A549 (cell line): ENCODE data around the gene GSTA1.
"Not testable (repeated sequence)": the region's sequence is repeated elsewhere in the genome, so short reads cannot be mapped to it uniquely, and the experiment has no call there.

Experiments
- BHLHE40 ChIP-seq: IDR thresholded peaks from 2 replicates; pipeline ENCODE4 v1.6.1; 2012; ENCODE audit warnings: low read depth, low read length, inconsistent platforms
- CHD4 ChIP-seq: fragments of 200-600 bp; sonication (generic); IDR thresholded peaks from 2 replicates; pipeline ENCODE4 v1.6.1; 2016; ENCODE audit warnings: antibody characterized with exemption, mild to moderate bottlenecking, borderline replicate concordance
- ELK1 ChIP-seq: fragments of 150-350 bp; IDR thresholded peaks from 2 replicates; pipeline ENCODE4 v1.6.1; 2014; ENCODE audit warnings: low read depth, mild to moderate bottlenecking, low read length
- HDAC2 ChIP-seq: fragments of 200-600 bp; sonication (generic); IDR thresholded peaks from 2 replicates; pipeline ENCODE4 v1.6.1; 2016
- KDM5A ChIP-seq: fragments of 200-600 bp; sonication (generic); IDR thresholded peaks from 2 replicates; pipeline ENCODE4 v1.6.1; 2016; ENCODE audit warnings: antibody characterized with exemption, mild to moderate bottlenecking
- MAZ ChIP-seq: fragments of 150-350 bp; IDR thresholded peaks from 2 replicates; pipeline ENCODE4 v1.6.1; 2014; ENCODE audit warnings: antibody characterized with exemption, low read depth, low read length, borderline replicate concordance
- POLR2A ChIP-seq: IDR thresholded peaks from 2 replicates; pipeline ENCODE4 v1.6.1; 2012; ENCODE audit warnings: mild to moderate bottlenecking, low read length
- TF ChIP-seq, protein P1 (sequence below): fragments of >200 bp; sonication (Bioruptor Twin); formaldehyde crosslinking; IDR thresholded peaks from 3 replicates; pipeline ENCODE4 v1.5.1; 2016
- TF ChIP-seq, protein P2 (sequence below): fragments of 200-600 bp; sonication (generic); IDR thresholded peaks from 2 replicates; pipeline ENCODE4 v1.6.1; 2016; ENCODE audit warnings: antibody characterized with exemption, mild to moderate bottlenecking, moderate library complexity
- TF ChIP-seq, protein P3 (sequence below): IDR thresholded peaks from 2 replicates; pipeline ENCODE4 v1.6.1; 2012
- TF ChIP-seq, protein P4 (sequence below): fragments of >200 bp; sonication (Bioruptor Twin); formaldehyde crosslinking; IDR thresholded peaks from 2 replicates; pipeline ENCODE4 v1.6.1; 2016

GRCh38 chr6:52782696-52783274, 20.8 kb downstream of the GSTA1 start:
- TF ChIP-seq, protein P1, sequence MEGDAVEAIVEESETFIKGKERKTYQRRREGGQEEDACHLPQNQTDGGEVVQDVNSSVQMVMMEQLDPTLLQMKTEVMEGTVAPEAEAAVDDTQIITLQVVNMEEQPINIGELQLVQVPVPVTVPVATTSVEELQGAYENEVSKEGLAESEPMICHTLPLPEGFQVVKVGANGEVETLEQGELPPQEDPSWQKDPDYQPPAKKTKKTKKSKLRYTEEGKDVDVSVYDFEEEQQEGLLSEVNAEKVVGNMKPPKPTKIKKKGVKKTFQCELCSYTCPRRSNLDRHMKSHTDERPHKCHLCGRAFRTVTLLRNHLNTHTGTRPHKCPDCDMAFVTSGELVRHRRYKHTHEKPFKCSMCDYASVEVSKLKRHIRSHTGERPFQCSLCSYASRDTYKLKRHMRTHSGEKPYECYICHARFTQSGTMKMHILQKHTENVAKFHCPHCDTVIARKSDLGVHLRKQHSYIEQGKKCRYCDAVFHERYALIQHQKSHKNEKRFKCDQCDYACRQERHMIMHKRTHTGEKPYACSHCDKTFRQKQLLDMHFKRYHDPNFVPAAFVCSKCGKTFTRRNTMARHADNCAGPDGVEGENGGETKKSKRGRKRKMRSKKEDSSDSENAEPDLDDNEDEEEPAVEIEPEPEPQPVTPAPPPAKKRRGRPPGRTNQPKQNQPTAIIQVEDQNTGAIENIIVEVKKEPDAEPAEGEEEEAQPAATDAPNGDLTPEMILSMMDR = not testable (repeated sequence)
- TF ChIP-seq ELK1, MAZ, BHLHE40, CHD4, HDAC2, KDM5A, POLR2A: not testable (repeated sequence)
- TF ChIP-seq, protein P2, sequence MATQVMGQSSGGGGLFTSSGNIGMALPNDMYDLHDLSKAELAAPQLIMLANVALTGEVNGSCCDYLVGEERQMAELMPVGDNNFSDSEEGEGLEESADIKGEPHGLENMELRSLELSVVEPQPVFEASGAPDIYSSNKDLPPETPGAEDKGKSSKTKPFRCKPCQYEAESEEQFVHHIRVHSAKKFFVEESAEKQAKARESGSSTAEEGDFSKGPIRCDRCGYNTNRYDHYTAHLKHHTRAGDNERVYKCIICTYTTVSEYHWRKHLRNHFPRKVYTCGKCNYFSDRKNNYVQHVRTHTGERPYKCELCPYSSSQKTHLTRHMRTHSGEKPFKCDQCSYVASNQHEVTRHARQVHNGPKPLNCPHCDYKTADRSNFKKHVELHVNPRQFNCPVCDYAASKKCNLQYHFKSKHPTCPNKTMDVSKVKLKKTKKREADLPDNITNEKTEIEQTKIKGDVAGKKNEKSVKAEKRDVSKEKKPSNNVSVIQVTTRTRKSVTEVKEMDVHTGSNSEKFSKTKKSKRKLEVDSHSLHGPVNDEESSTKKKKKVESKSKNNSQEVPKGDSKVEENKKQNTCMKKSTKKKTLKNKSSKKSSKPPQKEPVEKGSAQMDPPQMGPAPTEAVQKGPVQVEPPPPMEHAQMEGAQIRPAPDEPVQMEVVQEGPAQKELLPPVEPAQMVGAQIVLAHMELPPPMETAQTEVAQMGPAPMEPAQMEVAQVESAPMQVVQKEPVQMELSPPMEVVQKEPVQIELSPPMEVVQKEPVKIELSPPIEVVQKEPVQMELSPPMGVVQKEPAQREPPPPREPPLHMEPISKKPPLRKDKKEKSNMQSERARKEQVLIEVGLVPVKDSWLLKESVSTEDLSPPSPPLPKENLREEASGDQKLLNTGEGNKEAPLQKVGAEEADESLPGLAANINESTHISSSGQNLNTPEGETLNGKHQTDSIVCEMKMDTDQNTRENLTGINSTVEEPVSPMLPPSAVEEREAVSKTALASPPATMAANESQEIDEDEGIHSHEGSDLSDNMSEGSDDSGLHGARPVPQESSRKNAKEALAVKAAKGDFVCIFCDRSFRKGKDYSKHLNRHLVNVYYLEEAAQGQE = not testable (repeated sequence)
- TF ChIP-seq, protein P3, sequence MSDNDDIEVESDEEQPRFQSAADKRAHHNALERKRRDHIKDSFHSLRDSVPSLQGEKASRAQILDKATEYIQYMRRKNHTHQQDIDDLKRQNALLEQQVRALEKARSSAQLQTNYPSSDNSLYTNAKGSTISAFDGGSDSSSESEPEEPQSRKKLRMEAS = not testable (repeated sequence)
- TF ChIP-seq, protein P4, sequence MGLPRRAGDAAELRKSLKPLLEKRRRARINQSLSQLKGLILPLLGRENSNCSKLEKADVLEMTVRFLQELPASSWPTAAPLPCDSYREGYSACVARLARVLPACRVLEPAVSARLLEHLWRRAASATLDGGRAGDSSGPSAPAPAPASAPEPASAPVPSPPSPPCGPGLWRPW = not testable (repeated sequence)
